HG02759 (cell line): Measurements from ENCODE around the gene BCL2.
"Not testable (repeated sequence)": the region's sequence is repeated elsewhere in the genome, so short reads cannot be mapped to it uniquely, and the experiment has no call there.

Source experiments
- ATAC-seq: cut with Tn5 transposase; IDR thresholded peaks from one replicate; pipeline ENCODE4 v1.9.1; 2021; ENCODE audit warnings: mild to moderate bottlenecking, moderate library complexity; ENCODE audit not compliant: unreplicated experiment

BCL2 gene

GRCh38 chr18:63236921-63237846 lies 82.4 kb downstream of the BCL2 start:
- no peak for ATAC-seq

GRCh38 chr18:63236406-63236805 lies 83.2 kb downstream of the BCL2 start:
- ATAC-seq, result no peak

- not testable (repeated sequence) for ATAC-seq
Observed at GRCh38 chr18:63235920-63236319, 83.6 kb downstream of the BCL2 start.

GRCh38 chr18:63234841-63235240 lies 84.7 kb downstream of the BCL2 start:
- no peak for ATAC-seq

GRCh38 chr18:63234432-63234831 lies 85.1 kb downstream of the BCL2 start:
- no peak for ATAC-seq

- no peak for ATAC-seq
Observed at GRCh38 chr18:63233334-63233733, 86.2 kb downstream of the BCL2 start.

GRCh38 chr18:63232826-63233225 lies 86.7 kb downstream of the BCL2 start:
- no peak for ATAC-seq

- no peak for ATAC-seq
Observed at GRCh38 chr18:63229971-63230370, 89.6 kb downstream of the BCL2 start.

GRCh38 chr18:63225434-63225833 lies 94.1 kb downstream of the BCL2 start:
- no peak for ATAC-seq

GRCh38 chr18:63224630-63225029 lies 94.9 kb downstream of the BCL2 start:
- peak; percentile 71 for ATAC-seq

GRCh38 chr18:63223837-63224236 lies 95.7 kb downstream of the BCL2 start:
- no peak for ATAC-seq

- no peak for ATAC-seq
Observed at GRCh38 chr18:63220903-63221302, 98.7 kb downstream of the BCL2 start.

- no peak for ATAC-seq
Observed at GRCh38 chr18:63218472-63218871, 101.1 kb downstream of the BCL2 start.

- ATAC-seq, result peak; percentile 59
Observed at GRCh38 chr18:63216516-63217311, 102.9 kb downstream of the BCL2 start.

GRCh38 chr18:63213936-63214671 lies 105.5 kb downstream of the BCL2 start:
- ATAC-seq, result no peak

GRCh38 chr18:63213331-63213900 lies 106.2 kb downstream of the BCL2 start:
- ATAC-seq, result no peak

GRCh38 chr18:63210521-63210920 lies 109.0 kb downstream of the BCL2 start:
- ATAC-seq, result no peak

GRCh38 chr18:63208676-63209075 lies 110.9 kb downstream of the BCL2 start:
- no peak for ATAC-seq

- ATAC-seq, result no peak
Observed at GRCh38 chr18:63207835-63208234, 111.7 kb downstream of the BCL2 start.

- no peak for ATAC-seq
Observed at GRCh38 chr18:63207143-63207790, 112.3 kb downstream of the BCL2 start.
